Measurements from ENCODE around the gene ALOX15B. TPM values are rescaled to one million over a fixed set of nuclear protein-coding genes. Genes with fewer than 3 reads are reported as not detected.

The ALOX15B gene, protein sequence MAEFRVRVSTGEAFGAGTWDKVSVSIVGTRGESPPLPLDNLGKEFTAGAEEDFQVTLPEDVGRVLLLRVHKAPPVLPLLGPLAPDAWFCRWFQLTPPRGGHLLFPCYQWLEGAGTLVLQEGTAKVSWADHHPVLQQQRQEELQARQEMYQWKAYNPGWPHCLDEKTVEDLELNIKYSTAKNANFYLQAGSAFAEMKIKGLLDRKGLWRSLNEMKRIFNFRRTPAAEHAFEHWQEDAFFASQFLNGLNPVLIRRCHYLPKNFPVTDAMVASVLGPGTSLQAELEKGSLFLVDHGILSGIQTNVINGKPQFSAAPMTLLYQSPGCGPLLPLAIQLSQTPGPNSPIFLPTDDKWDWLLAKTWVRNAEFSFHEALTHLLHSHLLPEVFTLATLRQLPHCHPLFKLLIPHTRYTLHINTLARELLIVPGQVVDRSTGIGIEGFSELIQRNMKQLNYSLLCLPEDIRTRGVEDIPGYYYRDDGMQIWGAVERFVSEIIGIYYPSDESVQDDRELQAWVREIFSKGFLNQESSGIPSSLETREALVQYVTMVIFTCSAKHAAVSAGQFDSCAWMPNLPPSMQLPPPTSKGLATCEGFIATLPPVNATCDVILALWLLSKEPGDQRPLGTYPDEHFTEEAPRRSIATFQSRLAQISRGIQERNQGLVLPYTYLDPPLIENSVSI
- 1 to 10 TPM in 1 of 2 donors, under 1 TPM in 1; 0.48 to 3.3 TPM for total RNA-seq
- long read RNA-seq, donor 1, partial matches to known transcripts, result 1 of 1 reads
- long read RNA-seq, donor 1, other reads (novel, unspliced or antisense), result 0 of 1 reads
- long read RNA-seq, donor 2, result 0 reads

DNA sequence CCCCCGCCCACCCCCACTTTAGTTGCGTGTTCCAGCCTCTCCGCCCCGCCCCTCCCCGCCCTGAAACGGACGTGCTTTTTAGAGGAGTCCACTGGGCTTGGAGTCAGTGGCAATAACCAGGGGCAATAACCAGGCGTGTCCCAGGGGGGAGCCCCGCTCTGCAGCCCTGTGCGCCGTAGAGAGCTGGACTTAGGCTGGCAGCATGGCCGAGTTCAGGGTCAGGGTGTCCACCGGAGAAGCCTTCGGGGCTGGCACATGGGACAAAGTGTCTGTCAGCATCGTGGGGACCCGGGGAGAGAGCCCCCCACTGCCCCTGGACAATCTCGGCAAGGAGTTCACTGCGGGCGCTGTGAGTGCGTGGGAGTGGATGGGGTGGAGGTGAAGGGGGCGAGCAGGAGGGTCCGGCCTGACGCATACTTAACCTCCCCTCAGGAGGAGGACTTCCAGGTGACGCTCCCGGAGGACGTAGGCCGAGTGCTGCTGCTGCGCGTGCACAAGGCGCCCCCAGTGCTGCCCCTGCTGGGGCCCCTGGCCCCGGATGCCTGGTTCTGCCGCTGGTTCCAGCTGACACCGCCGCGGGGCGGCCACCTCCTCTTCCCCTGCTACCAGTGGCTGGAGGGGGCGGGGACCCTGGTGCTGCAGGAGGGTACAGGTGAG lies at the start of gene ALOX15B:
Gene ALOX15B, plus strand, starts transcription at position 106 of the 657 bp plus-strand sequence. Its CDS starts 97 bp downstream, at position 203.
- DNase-seq (ENCODE audit: low spot score), result peak; percentile 79
- intact Hi-C loops (cut with DNase I), result no loop called here

DNA sequence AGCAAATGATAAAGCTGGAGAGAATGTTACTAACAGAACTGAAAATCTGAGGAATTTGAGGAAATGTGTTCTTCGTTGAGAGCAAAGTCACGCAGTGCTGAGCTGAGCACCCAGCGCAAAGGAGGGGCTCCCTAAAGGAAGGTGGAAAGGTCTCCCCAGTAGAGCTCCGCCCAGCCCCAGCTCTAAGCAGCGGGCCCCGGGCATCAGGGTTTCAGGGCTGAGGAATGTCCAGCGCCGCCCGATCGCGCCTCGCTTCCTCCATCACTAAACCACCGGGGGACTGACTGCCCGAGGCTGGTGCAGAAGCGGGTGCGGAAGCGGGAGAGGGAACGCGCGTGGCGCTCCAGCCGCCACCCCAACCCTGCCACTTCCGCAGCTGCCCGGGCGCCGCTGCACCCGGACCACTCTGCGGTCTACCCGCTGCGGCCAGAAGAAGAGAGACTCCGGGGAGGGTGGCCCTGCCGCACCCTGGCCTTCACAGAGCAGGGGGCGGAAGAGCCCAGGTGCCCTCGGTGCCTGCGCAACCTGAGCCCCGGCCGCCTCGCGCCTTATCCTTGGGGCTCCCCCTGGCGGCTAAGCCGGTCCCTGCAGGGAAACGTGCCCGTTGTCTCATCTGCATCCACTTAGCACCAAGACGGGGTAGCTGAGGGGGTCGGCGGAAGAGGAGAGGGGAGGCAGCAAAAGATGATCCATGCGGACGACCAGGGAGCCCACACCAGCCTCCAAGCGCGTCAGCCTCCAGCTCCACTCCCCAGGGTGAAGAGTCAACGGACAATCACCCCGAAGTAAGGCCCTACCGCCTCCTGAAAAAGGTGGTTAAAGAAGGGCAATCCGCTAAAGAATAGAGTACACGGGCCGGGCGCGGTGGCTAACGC lies 48.8 kb upstream of the ALOX15B start:
- intact Hi-C loops (cut with DNase I), result loop anchor here (5.0 to 10.0 kb wide), 4 partner anchors 78 to 255 kb away; no protein-coding TSS in a partner anchor
- peak; percentile 95 for DNase-seq (ENCODE audit: low spot score)

DNA sequence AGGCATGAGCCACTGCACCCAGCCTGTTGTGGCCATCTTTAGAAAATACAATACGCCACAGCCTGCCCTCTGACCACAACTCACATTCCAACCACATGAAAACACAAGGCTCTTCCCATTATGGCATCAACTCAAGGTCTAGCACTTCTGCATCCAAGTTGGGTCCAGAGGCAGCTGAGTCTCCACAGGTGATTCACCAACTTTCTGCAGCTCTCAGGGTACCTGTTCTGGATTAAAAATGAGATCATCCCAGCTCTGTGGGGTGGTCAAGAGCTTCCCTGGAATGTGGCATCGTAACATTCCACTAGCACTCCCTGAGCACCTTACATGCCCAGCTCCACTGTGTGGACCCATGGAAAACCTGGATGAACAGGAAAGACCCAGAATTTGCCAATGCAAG lies 46.3 kb upstream of the ALOX15B start:
- DNase-seq (ENCODE audit: low spot score), result no peak

DNA sequence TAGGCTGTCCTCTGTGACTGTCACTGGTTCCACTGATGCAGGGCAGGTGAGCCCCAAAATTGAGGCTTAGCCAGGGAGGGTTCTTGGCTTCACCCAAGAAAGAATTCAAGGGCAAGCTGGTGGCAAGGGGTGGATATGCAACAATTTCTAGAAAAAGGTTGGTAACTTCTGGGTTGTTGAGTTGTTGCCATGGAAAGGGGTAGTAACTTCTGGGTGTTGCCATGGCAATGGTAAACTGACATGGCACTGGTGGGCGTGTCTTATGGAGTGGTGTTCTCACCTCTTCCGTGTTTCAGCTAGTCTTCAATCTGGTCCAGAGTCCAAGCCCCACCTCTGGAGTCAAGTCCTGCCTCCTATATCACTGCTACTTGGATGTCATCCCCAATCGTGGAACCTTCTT lies 45.9 kb upstream of the ALOX15B start:
- no peak for DNase-seq (ENCODE audit: low spot score)
- intact Hi-C loops (cut with DNase I), result loop anchor here (5.0 to 10.0 kb wide), 2 partner anchors 81 to 258 kb away; no protein-coding TSS in a partner anchor

More for the DNA sequence above, 46.3 kb upstream of the ALOX15B start:
- intact Hi-C loops (cut with DNase I), result loop anchor here (5.0 to 10.0 kb wide), 2 partner anchors 80 to 258 kb away; no protein-coding TSS in a partner anchor

DNA sequence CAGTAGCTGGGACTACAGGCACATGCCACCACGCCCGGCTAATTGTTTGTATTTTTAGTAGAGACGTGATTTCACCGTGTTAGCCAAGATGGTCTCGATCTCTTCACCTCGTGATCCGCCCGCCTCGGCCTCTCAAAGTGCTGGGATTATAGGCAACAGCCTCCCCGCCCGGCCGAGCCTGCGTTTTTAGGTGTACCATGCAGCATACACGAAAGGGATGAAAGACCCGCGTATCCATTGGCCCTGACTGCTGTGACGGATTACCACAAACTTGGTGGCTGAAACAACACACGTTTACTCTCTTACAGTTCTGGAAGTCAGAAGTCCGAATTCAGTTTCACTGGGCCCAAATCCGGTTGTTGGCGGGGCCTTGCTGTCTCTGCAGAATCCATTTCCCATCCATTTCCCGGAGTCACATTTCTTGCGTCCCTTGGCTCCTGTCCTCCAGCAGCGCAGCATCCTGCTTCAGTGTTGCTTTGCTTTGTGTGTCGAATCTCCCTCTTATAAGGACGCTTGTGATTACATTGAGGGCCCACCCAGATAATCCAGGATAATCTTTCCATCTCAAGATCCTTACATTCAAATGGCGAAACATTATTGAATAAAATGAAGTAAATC lies 44.8 kb upstream of the ALOX15B start:
- DNase-seq (ENCODE audit: low spot score), result no peak
- intact Hi-C loops (cut with DNase I), result loop anchor here (5.0 to 10.0 kb wide), 2 partner anchors 82 to 259 kb away; no protein-coding TSS in a partner anchor

DNA sequence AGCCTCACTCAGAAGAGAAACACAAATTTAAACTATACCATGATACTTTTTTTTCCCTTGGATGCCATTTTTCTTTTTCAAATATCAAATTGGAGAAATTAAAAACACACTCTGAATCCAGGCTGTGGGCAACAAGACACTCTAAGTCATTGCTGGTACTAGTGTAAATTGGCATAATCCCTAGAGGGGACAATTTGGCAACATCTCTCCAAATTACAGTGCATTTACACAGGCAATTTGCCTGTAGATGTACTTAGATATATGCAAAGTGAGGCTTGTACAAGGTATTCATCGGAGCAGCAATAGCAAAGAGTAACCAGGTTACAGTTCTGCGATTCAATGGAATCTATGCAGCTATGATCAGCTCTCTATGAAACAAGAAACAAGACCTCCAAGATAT lies 43.1 kb upstream of the ALOX15B start:
- DNase-seq (ENCODE audit: low spot score), result no peak
- intact Hi-C loops (cut with DNase I), result loop anchor here in 1 of 2 donors (10.0 kb wide), 1 partner anchor 261 kb away; no protein-coding TSS in a partner anchor

DNA sequence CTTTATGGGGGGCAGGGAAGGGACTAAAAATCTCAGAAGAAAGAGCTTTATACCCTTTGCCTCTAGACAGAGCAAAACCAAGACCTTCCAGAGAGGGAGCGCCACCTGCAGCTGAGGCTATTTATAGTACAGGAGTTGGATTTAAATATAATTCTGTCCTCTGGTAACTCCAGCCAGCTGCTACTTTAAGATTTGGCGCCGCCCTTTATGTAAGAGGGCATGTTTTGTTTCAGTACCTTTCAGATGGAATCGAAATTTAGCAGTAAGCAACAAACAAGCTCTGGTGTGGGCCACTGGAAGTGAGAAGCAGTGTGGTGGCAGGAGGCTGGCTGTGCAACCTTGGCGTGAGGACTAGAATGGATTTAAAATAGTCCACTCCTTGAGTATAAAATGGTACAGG lies 41.7 kb upstream of the ALOX15B start:
- no peak for DNase-seq (ENCODE audit: low spot score)
- intact Hi-C loops (cut with DNase I), result loop anchor here in 1 of 2 donors (10.0 kb wide), 1 partner anchor 262 kb away; no protein-coding TSS in a partner anchor

DNA sequence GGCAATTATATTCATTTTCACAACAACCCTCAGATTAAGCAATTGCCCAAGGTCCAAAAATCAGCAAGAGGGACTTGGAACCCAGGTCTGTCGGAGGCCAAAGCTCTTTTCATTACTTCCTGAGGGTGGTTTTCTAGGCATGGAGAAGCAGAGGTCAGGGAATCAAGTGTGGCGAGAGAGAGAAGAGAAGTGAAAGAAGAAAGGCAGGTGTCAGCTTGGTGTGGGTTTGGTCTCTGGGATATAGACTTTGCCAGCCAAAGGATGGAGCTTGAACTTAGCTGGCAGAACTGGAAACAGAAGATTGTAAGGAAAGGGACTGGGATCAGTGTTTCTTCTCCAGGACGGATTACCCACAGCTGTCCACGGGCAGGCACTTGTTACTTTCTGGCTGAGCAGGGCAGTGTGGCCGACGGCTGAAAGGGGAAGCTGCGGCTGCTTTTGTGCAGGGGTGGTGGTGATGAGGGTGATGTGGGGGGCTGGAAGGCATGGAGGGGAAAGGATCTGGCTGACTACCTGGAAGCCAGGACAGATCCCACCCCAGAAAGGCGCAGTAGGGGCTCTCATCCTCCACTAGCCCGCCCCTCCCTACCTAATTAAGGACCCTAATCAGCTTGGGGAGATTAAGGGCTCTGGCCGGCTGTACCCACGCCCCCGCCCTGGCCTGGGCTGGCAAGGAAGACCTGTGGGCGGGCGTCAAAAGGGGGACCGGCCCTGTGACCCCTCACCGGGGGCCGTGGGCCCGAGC lies 36.7 kb upstream of the ALOX15B start, which contains the start of gene GUCY2D:
Gene GUCY2D, plus strand, starts transcription at position 640 of the 745 bp plus-strand sequence. CDS start 433 bp downstream, outside the sequence.
- DNase-seq (ENCODE audit: low spot score), result no peak

DNA sequence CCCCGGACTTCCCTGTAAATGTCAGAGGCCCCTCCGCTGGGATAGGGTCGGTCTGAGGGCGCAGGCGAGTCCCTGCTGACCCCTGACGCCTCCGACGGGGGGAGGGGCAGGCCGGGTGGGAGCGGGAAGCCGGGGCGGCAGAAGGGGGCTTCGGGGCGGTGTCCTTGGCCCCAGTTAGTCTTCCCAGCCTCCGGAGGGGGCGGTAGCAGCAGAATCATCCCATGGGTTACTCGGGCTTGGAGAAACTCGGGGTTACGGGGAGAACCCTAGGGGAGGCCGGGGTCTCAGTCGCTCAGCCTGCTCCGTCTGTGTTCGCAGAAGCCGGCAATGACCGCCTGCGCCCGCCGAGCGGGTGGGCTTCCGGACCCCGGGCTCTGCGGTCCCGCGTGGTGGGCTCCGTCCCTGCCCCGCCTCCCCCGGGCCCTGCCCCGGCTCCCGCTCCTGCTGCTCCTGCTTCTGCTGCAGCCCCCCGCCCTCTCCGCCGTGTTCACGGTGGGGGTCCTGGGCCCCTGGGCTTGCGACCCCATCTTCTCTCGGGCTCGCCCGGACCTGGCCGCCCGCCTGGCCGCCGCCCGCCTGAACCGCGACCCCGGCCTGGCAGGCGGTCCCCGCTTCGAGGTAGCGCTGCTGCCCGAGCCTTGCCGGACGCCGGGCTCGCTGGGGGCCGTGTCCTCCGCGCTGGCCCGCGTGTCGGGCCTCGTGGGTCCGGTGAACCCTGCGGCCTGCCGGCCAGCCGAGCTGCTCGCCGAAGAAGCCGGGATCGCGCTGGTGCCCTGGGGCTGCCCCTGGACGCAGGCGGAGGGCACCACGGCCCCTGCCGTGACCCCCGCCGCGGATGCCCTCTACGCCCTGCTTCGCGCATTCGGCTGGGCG lies 35.9 kb upstream of the ALOX15B start:
- intact Hi-C loops (cut with DNase I), result no loop called here
- peak; percentile 78 for DNase-seq (ENCODE audit: low spot score)

More for the DNA sequence above, 36.7 kb upstream of the ALOX15B start, which contains the start of gene GUCY2D:
- intact Hi-C loops (cut with DNase I), result no loop called here

DNA sequence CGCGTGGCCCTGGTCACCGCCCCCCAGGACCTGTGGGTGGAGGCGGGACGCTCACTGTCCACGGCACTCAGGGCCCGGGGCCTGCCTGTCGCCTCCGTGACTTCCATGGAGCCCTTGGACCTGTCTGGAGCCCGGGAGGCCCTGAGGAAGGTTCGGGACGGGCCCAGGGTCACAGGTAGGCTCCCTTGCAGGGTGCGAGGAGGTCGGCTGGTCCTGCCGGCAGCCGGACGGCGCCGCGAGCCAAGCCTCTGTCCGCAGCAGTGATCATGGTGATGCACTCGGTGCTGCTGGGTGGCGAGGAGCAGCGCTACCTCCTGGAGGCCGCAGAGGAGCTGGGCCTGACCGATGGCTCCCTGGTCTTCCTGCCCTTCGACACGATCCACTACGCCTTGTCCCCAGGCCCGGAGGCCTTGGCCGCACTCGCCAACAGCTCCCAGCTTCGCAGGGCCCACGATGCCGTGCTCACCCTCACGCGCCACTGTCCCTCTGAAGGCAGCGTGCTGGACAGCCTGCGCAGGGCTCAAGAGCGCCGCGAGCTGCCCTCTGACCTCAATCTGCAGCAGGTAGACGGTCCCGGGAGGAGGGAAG lies 35.2 kb upstream of the ALOX15B start:
- peak; percentile 72 for DNase-seq (ENCODE audit: low spot score)
- intact Hi-C loops (cut with DNase I), result no loop called here

DNA sequence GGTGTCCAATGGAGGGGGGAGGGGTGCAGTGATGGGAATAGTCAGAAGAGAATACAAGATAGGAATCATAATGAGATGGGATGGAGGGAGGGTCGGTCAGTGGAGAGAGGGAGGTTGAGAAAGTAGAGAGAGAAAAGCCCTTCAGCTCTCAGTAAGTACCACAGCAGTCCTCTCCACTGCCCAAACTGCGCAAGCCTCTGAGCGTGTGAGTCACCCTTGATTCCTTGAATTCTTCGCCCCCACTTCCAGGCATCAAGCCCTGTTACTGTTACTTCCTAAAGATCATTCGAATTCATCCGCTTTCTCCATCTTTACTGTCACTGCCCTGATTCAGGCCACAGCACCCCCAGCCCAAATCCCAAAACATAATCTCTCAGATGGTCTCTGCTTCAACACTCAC lies 34.0 kb upstream of the ALOX15B start:
- intact Hi-C loops (cut with DNase I), result no loop called here
- peak; percentile 42 for DNase-seq (ENCODE audit: low spot score)

DNA sequence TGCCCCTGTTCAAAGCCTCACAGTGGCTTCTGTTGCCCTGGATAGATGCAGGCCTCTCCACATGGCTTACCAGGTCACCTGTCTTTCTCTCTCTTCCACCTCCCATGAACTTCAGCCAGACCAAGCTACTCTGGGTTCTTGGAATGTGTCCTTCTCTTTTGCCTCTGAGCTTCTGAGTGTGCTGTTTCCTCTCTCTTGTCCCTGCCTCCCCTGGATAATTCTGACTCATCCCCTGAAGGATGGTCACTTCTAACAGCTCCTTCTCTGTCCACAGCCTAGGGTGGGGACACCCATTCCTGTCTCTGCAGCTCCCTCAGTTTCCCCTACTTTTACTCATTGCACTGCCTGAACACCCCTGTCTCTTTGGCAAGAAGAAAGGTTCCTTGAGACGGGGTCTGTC lies 33.5 kb upstream of the ALOX15B start:
- no peak for DNase-seq (ENCODE audit: low spot score)
- intact Hi-C loops (cut with DNase I), result no loop called here

DNA sequence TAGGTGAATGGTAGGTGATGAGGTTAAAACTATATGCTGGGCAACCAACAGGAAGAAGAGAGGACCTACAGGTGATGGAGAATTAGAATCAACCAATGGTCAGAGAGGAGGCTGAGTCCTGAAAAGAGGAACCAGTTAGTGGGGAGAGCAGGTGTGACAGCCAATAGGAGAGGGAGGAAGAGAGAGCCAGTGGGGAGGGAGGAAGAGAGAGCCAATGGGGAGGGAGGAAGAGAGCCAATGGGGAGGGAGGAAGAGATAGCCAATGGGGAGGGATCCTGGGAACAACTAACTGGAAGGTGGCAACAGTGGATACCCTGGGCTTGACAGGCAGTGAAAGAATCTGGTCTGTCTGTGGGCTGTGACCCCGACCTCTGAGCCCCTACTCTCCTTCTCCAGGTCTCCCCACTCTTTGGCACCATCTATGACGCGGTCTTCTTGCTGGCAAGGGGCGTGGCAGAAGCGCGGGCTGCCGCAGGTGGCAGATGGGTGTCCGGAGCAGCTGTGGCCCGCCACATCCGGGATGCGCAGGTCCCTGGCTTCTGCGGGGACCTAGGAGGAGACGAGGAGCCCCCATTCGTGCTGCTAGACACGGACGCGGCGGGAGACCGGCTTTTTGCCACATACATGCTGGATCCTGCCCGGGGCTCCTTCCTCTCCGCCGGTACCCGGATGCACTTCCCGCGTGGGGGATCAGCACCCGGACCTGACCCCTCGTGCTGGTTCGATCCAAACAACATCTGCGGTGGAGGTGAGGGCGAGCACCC lies 32.7 kb upstream of the ALOX15B start:
- intact Hi-C loops (cut with DNase I), result no loop called here
- DNase-seq (ENCODE audit: low spot score), result no peak

DNA sequence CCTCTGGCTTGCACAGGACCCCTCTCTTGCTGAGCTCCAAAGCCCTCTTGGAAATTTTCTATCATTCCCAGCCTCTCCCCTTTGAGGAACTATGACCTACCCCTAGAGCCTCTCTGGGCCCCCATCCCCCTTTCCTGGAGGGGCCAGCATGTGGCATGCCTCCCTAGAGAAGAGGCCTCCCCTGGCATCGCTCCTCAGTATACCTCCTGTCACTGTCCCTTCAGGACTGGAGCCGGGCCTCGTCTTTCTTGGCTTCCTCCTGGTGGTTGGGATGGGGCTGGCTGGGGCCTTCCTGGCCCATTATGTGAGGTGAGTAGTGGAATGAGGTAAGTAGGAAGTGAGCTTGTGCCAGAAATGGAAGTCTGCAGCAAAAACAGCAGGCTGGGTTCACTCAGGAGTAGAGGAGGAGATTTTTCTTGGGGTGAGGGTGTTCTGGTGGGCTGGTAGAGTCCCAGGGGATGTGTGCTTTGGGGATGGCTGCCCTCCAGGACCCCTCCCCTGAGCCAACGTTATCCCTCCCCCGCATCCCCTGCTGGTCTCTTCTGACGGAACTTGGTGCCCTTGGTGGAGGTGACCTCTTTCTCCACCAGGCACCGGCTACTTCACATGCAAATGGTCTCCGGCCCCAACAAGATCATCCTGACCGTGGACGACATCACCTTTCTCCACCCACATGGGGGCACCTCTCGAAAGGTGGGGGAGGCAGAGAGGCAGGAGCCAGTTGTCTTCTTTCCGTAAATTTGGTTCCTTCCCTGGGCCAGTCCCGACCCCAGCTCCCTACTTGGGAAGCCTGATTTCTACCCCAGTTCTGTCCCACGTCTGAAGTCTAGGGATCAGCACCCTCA lies 31.8 kb upstream of the ALOX15B start:
- intact Hi-C loops (cut with DNase I), result no loop called here
- no peak for DNase-seq (ENCODE audit: low spot score)

Measured in posterior vena cava (tissue), 2 donors.